Measurements from ENCODE around the gene TMEM125.

TMEM125 gene

GRCh38 chr1:43247256-43247921, 22.4 kb upstream of the TMEM125 start:
- no peak for DNase-seq (ENCODE audit: low spot score)

DNA sequence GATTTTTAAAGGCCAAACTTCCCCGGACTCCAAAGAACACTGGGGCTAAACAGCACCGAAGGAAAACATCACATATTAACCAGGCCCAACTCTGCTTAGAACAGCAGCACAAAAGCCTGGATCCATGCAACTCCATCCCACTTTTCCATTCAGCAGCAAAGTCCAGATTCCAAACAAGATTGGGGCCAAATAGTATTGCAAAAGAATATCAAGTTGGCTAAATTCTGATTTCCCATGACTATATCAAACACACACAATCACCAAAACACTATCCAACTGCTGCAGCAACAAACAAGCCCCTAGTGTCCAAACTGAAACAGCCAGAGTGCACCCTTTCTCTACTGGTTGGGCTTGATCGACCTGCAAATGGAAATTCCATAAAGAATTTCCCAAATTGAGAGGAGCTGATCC, 19.4 kb upstream of the TMEM125 start:
- DNase-seq (ENCODE audit: low spot score) = no peak

DNA sequence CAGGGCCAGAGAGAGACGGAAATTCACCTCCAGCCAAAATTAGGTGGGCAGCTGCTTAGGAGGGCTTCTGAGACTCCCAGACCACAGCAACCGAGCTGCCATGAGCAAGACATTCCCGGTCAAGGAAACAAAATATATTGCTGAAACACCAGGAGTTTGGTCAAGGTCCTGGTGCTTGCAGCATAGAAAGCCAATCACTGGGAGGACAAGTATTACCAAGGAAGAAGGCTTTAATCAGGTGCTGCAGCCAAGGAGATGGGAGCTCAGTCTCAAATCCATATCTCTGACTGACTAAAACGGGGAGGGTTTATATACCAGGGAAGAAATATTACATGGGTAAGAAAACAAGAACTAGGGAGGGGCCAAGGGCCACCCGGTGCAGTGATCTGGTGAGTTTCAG, 18.8 kb upstream of the TMEM125 start:
- DNase-seq (ENCODE audit: low spot score) = no peak

DNA sequence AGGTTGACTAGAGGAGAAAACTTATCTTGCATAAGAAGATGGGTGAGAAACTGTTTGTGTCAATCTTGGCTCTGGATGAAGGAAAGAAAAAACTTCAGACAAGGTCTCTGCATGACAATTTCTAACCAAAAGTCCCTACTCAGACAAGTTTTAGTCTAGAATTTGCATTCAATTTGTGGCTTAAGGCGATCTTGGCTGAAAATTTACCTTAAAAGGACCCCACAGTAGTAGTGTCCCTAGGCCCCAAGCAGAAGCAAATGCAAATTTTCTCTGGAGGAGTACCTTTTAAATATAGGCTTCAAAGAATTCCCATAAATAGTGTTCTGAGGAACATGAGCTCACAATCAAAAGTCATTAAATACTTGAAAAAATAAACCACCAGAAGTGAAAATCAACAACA, 17.6 kb upstream of the TMEM125 start:
- DNase-seq (ENCODE audit: low spot score) = no peak

- no peak for DNase-seq (ENCODE audit: low spot score)
Observed at GRCh38 chr1:43253173-43253572, 16.6 kb upstream of the TMEM125 start.

DNA sequence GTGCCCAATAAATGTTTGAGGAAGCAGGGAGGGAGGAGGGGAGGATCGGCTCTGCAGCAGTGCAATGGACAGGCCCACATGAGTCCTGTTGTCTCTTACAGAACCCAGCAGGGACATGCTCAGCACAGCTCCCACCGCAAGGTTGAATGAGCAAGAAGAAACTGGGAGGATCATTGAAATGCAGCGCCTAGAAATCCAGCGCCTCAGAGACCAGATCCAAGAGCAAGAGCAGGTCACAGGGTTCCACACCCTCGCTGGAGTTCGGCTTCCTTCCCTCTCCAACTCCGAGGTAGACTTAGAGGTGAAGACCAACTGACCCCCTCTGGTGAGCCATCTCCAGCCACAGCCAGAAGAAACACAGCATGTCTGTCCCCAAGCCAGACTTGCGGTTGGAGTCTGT, 15.9 kb upstream of the TMEM125 start:
- no peak for DNase-seq (ENCODE audit: low spot score)

DNA sequence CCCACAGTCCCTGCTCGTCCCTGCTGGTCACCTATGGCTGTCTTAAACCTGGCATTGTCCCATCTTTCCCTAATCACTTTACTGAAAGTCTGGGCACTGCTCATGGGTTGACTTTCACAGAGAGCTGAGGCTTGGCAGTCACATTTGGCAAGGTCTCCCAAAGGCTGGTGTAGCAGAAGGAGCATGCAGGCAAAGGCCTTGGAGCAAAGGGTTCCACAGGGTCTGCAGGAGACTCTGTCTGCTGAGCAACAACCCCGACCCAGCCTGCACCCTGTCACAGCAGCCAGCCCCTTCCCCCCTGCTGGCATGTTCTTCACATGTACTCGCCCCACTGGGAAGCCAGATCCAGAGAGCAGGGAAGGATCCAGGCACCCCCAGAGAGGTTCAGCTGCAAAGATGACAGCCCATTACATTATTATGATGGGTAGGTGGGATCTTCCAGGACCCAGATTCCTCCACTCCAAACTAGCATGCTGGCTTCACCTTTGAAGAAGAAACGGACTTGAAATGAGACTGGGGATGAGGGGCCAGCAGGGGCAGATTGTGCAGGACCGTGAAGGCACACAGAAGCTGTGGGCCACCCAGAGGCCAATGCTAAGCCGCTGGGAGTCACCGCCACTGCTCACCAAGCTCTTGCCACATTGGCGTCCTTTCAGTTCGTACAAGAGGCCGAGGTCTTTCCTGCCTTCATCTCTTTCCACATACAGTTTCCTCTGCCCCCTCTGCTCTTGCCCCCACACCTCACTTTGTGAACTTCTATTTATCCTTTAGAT, 14.2 kb upstream of the TMEM125 start:
- DNase-seq (ENCODE audit: low spot score) = no peak

- DNase-seq (ENCODE audit: low spot score) = no peak
Observed at GRCh38 chr1:43256675-43257570, 12.9 kb upstream of the TMEM125 start.

- DNase-seq (ENCODE audit: low spot score) = no peak
Observed at GRCh38 chr1:43258370-43258769, 11.4 kb upstream of the TMEM125 start.

GRCh38 chr1:43265431-43265830, 4.4 kb upstream of the TMEM125 start:
- no peak for DNase-seq (ENCODE audit: low spot score)

DNA sequence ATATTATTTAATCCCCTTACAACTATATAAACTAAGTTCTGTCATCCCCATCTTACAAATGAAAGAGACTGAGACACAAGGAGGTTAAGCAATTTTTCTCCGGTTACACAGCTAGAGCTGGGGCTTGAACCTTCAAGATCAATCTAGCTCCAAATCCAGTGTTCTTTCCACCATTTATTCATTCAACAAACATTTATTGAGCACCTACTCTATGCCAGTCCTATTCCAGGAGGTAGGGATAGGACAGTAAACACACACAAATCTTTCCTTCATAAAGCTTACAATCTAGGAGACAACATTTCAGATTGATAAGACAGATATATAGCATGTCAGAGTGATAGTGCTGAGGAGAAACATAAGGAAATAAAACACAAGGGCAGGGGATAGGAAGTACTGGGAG, 2.9 kb upstream of the TMEM125 start:
- DNase-seq (ENCODE audit: low spot score) = no peak

- peak; percentile 83 for DNase-seq (ENCODE audit: low spot score)
Observed at GRCh38 chr1:43267291-43267805, 2.4 kb upstream of the TMEM125 start.

GRCh38 chr1:43267818-43268425, 1.9 kb upstream of the TMEM125 start:
- no peak for DNase-seq (ENCODE audit: low spot score)

- peak; percentile 32 for DNase-seq (ENCODE audit: low spot score)
Observed at GRCh38 chr1:43270421-43271095, 775 bp downstream of the TMEM125 start.

- DNase-seq (ENCODE audit: low spot score) = no peak
Observed at GRCh38 chr1:43271186-43272118, 1.7 kb downstream of the TMEM125 start.

- no peak for DNase-seq (ENCODE audit: low spot score)
Observed at GRCh38 chr1:43272161-43272560, 2.4 kb downstream of the TMEM125 start.

GRCh38 chr1:43272576-43273571, 3.1 kb downstream of the TMEM125 start:
- DNase-seq (ENCODE audit: low spot score) = no peak

DNA sequence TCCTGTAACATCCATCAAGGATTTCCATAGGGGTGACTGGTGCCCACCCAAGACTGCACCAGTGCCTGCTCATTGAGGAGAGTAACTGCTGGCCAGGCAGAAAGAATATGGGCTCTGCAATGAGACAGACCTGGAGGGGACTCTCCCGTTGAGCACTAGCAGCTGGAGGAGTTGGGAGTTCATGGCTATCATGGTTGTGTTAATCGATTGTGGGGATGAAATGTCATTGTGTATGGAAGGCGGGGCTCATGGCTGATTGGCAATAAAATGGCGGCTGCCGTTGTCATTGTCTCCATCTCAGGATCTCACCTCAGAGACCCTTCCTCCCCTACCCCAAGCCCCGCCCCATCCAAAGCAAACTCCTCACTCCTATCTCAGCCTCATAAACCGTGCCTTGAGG, 3.9 kb downstream of the TMEM125 start:
- DNase-seq (ENCODE audit: low spot score) = no peak
